Calu3 (cell line): ENCODE results near the gene MBNL3. TPM values are rescaled to one million over a fixed set of nuclear protein-coding genes. Genes with fewer than 3 reads are reported as not detected.
A peak's percentile ranks its signal among the peaks of the same experiment; 100 is the strongest.

ENCODE experiments used
- BruUV-seq: library from RNA; stranded (reverse); fragments of 400-500 nt; replicated peaks from 2 replicates; lab custom pipeline; 2021; lab: Mats Ljungman, UMichigan
- CTCF ChIA-PET: fragments of 300-600 bp; sonication (Branson Sonifier 250); formaldehyde crosslinking; loops from one replicate; lab custom pipeline; 2022; ENCODE audit warnings: antibody characterized with exemption; lab: Charles Lee
- DNase-seq: peaks from one replicate; pipeline ENCODE4 v3.0.0; 2022
- H3K27ac Mint-ChIP-seq: one replicate; pipeline ENCODE4 v1.8.0; 2022; ENCODE audit warnings: mixed read lengths; ENCODE audit not compliant: unreplicated experiment
- H3K27me3 Mint-ChIP-seq: one replicate; pipeline ENCODE4 v1.8.0; 2022; ENCODE audit warnings: mixed read lengths; ENCODE audit not compliant: unreplicated experiment
- H3K36me3 Mint-ChIP-seq: one replicate; pipeline ENCODE4 v1.8.0; 2022; ENCODE audit warnings: mild to moderate bottlenecking, moderate library complexity, mixed read lengths; ENCODE audit not compliant: insufficient read depth, unreplicated experiment
- H3K4me1 Mint-ChIP-seq: one replicate; pipeline ENCODE4 v1.8.0; 2022; ENCODE audit warnings: mild to moderate bottlenecking, low read depth, mixed read lengths; ENCODE audit not compliant: unreplicated experiment
- H3K4me3 Mint-ChIP-seq: one replicate; pipeline ENCODE4 v1.8.0; 2022; ENCODE audit warnings: mild to moderate bottlenecking, low read depth, moderate library complexity, mixed read lengths; ENCODE audit not compliant: unreplicated experiment
- H3K9me3 Mint-ChIP-seq: one replicate; pipeline ENCODE4 v1.8.0; 2022; ENCODE audit warnings: low read depth, mixed read lengths; ENCODE audit not compliant: unreplicated experiment
- CTCF ChIP-seq: fragments of 200-600 bp; IDR thresholded peaks from one replicate; pipeline ENCODE4 v1.8.0; 2022; ENCODE audit warnings: antibody characterized with exemption; ENCODE audit not compliant: unreplicated experiment
- intact Hi-C: fragments of 100-400 bp; cut with micrococcal nuclease; formaldehyde crosslinking; loops from one replicate; pipeline ENCODE4 v1.10.0; 2022; ENCODE audit not compliant: unreplicated experiment
- total RNA-seq: library from RNA; stranded (reverse); gene quantifications from 2 replicates; pipeline ENCODE4 v1.2.3, GENCODE V29; 2022

Gene MBNL3
- total RNA-seq, 1 experiment from 2014 or later = 18.9 TPM

GRCh38 chrX:132497432-132497831 is 8.6 kb upstream of the MBNL3 start:
- no peak overlapping the region for H3K4me3 Mint-ChIP-seq
- no peaks in the 10 kb centered on the region for H3K9me3 Mint-ChIP-seq
- intact Hi-C loops = no loop called here
- no peaks in the 10 kb centered on the region for H3K4me1 Mint-ChIP-seq
- no peak overlapping the region for H3K27ac Mint-ChIP-seq
- BruUV-seq = no TSS peak
- CTCF ChIA-PET = no interaction called here
- no peak for TF ChIP-seq CTCF
- DNase-seq = no peak
- H3K36me3 Mint-ChIP-seq = no peaks in the 10 kb centered on the region
- H3K27me3 Mint-ChIP-seq = no peaks in the 10 kb centered on the region

GRCh38 chrX:132493095-132493494 is 4.3 kb upstream of the MBNL3 start:
- CTCF ChIA-PET = no interaction called here
- Mint-ChIP-seq H3K36me3 (peaks cover 29% of the 10 kb centered on the region), H3K27ac (no peak overlapping the region), H3K4me1 (no peaks in the 10 kb centered on the region), H3K9me3 (no peaks in the 10 kb centered on the region), H3K4me3 (no peak overlapping the region), H3K27me3 (no peaks in the 10 kb centered on the region)
- no TSS peak for BruUV-seq
- no peak for DNase-seq
- no peak for TF ChIP-seq CTCF
- intact Hi-C loops = loop anchor here (5.0 kb wide), 2 partner anchors 39 to 119 kb away; no protein-coding TSS in a partner anchor

- H3K4me3 Mint-ChIP-seq = peak overlapping the region; percentile 71
- CTCF ChIA-PET = interaction anchor here (1.0 to 1.7 kb wide), 4 partner anchors 10 to 124 kb away, joined by 3 to 10 read pairs (median 6); no protein-coding TSS in a partner anchor
- BruUV-seq = no TSS peak
Observed at GRCh38 chrX:132491191-132491590, 2.4 kb upstream of the MBNL3 start.

GRCh38 chrX:132489578-132490419 is 961 bp upstream of the MBNL3 start:
- DNase-seq = peak; percentile 63
- intact Hi-C loops = loop anchor here (2.0 to 10.0 kb wide), 5 partner anchors 43 to 275 kb away; partner anchors contain the start of gene RAP2C
- H3K27ac Mint-ChIP-seq = peak overlapping the region; percentile 79
- TSS peak; percentile 58 for BruUV-seq
- CTCF ChIA-PET = interaction anchor here (1.4 to 1.7 kb wide), 2 partner anchors 14 to 125 kb away, joined by 3 to 6 read pairs; no protein-coding TSS in a partner anchor
- H3K9me3 Mint-ChIP-seq = no peaks in the 10 kb centered on the region
- no peak for TF ChIP-seq CTCF
- H3K27me3 Mint-ChIP-seq = no peaks in the 10 kb centered on the region
- peaks cover 8% of the 10 kb centered on the region for H3K4me1 Mint-ChIP-seq
- peaks cover 29% of the 10 kb centered on the region for H3K36me3 Mint-ChIP-seq
- H3K4me3 Mint-ChIP-seq = peak overlapping the region; percentile 71

More at GRCh38 chrX:132491191-132491590, 2.4 kb upstream of the MBNL3 start:
- peak overlapping the region; percentile 79 for H3K27ac Mint-ChIP-seq
- TF ChIP-seq CTCF = no peak
- peaks cover 8% of the 10 kb centered on the region for H3K4me1 Mint-ChIP-seq
- intact Hi-C loops = loop anchor here (2.0 to 5.0 kb wide), 4 partner anchors 41 to 198 kb away; no protein-coding TSS in a partner anchor
- no peaks in the 10 kb centered on the region for H3K27me3 Mint-ChIP-seq
- DNase-seq = peak; percentile 43
- no peaks in the 10 kb centered on the region for H3K9me3 Mint-ChIP-seq
- H3K36me3 Mint-ChIP-seq = peaks cover 29% of the 10 kb centered on the region
